GM21360 (cell line): Measurements from ENCODE around the gene FGF14.

Source experiments
- ATAC-seq: cut with Tn5 transposase; IDR thresholded peaks from one replicate; pipeline ENCODE4 v1.9.1; 2021; ENCODE audit warnings: mild to moderate bottlenecking, moderate library complexity; ENCODE audit not compliant: unreplicated experiment

The FGF14 gene

GRCh38 chr13:101944521-101944920 lies 457.3 kb downstream of the FGF14 start:
- no peak for ATAC-seq

DNA sequence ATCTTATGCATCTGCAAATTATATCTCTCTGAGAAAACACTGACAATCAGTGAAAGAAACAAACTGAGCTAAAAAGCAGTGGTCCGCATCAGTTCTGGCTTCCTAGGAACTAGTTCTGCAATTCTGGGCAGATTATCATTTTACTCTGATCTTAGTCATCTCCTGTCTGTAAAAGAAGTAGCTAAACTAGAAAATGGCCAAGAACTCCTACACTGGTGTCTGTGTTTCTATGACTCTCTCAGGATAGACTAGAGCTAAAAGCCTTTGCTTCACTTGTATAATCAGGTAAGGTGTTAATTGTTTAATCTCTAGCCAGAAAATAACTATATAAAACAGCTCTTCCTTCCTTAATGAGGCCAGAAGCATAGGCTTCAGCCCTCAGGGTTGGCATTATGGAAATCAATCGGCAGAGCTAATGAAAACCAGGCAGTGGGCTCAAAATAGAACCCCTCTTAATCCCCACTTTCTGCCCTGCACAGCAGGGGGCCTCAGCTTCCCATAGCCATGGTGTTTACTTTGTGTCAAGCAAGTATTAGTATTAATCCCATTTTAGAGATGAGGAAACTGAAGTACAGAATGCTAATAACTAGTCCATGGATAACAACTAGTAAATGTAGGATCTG lies 459.2 kb downstream of the FGF14 start:
- no peak for ATAC-seq

DNA sequence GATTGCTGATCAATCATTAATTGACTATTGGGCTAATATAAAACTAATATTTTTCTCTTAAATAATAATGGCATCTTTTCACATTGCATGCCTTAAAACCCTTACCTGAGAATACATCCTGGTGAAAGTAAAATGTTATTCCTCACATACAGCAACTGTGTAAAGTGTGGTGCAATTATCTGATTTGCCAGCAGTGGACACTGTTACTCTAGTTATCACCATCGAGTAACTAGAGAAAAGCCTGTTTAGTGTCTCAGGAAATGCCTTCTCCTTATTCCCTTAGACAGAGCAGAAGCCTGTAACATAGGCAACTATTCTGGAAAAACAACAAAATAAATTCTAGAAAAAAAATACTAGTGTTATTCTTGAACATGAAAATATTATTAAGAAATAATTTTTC lies 459.8 kb downstream of the FGF14 start:
- no peak for ATAC-seq

- no peak for ATAC-seq
These were observed 460.6 kb downstream of the FGF14 start for GRCh38 chr13:101941095-101941783.

DNA sequence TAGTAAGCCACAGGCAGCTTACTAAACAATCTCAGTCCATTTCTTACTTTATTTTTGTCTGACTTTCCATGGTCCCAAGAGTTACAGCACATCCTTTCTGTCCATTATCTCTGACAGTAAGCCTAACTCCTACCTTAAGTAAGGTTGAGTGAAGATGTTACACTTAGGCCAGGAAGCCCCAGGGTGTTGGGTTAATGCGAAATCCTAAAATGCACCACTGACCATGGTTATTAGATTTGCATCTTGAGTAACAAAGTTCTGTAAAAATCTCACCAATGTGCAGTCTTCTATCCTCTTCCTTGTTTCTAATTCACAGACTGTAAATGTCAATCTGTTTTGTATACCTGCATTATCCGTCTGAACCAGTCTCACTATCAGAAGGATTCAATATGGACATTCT lies 462.5 kb downstream of the FGF14 start:
- ATAC-seq = no peak

GRCh38 chr13:101935828-101936227 lies 466.0 kb downstream of the FGF14 start:
- ATAC-seq = no peak

- no peak for ATAC-seq
These were observed 470.7 kb downstream of the FGF14 start for GRCh38 chr13:101931186-101931585.

GRCh38 chr13:101930331-101930730 lies 471.5 kb downstream of the FGF14 start:
- ATAC-seq = no peak

GRCh38 chr13:101925731-101926130 lies 476.1 kb downstream of the FGF14 start:
- no peak for ATAC-seq

DNA sequence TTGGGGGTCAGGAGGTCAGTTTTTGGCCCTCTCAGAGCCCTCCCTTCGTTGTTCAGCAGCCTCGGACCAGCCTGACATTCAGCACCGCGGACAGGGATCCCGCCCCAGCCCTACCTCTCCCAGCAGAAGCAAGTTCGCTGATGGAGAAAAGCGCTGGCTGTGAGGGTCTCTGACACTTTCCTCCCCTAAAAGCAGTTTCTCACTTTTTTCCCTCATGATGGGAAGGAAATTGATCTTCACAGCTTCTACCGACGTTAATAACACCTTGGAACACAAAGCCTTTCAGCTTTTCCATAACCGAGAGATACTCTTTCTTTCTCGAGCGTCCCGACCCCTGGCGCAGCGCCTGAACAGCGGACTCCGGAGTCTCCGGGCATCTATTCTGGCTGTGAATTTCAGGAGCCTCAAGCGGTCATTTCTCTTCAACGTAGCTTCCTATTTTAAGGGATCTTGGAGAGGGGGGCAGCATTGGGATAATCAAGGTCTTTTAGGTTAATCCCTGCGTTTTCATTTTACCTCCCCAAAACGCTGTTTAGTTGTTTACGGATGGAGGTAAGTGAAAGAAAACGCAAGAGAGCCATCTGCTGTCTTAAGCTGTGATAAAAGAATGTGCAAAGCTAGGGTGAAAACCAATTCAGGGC lies 482.2 kb downstream of the FGF14 start:
- no peak for ATAC-seq

DNA sequence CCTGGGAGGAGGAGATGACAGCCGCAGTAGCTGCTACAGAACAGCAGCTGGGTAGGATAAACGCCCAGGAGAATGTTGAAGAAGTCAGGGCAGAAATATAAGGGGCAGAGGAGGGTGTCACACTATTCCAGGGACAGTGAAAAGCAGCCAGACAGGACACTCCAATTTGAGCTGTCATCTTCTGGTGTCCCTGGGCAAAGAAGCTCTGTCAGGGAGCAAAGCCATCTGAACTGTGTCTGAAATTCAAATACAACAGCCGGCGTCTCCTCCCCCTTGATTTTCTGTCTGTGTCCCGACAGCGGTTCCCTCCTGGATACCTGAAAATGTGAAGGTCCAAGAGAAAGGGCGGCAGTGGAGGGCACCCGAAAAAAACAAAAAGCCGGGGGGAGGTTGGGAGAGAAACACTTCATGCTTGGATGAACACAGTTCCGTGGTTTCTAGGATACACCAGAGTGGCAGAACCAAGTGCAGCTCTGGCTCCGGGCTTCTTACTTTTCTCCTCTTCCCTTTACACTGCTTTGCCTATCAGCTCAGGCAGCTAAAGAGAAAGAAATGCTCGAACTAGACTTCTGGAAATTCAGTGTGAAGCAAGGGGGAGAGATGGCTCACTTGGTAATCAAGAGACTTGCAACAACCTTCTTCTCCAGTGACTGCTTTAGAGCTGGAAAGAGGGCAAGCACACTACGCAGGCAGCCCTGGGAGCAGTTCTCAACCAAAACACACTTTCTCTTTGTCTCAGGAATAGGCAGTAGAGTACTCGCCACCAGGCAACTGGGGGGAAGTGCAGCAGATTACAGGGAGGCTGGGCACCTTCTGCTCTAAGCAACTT lies 483.8 kb downstream of the FGF14 start:
- no peak for ATAC-seq

DNA sequence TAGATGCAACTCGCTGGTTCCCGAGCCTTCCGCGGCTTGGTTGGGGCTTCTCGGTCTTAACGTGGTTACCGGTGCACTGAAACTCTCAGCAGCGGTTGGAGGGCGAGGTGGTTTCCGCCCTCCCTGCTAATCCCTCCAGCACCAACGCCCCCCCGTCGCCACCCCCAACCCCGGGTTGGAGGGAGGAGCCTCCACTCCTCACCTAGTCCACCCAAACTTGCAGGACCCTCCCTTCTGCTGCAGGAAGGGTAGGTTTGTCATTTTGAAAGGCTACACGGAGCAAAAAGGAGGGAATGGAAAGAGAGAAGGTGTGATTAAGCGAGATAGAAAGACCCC lies 484.4 kb downstream of the FGF14 start:
- no peak for ATAC-seq

DNA sequence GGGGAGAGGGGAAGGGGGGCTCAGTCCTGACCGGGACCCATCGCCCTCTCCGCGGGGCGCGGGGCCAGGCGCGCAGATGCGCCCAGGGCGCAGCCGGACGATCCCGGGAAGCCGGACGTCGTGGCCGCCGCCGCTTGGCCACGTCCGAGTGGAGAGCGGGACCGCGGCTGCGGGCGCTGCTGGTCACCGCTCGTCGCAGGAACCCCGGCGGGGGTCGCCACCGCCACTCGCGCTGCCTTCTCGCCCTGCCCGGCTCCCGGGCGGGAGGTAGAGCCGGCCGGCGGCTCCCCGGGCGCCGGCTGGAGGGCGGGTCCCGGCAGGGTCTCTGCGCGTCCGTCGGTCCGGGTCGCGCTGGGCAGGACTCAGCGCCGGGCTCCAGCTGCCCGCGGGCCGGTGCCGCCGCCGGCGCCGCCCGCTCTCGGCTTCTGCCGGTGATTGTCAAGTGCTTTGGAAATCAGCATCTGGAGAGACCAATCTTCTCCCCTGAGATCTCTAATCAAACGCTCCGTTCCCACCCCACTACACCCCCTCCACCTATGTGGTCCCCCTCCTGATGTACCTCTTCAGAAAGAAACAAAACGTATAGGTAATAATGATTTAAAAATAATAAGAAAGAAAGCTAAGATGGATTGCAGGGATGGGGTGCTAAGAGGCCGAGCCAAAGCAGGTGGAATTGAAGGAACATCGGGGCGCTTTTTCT lies 484.9 kb downstream of the FGF14 start:
- ATAC-seq = no peak

GRCh38 chr13:101916108-101916774 lies 485.6 kb downstream of the FGF14 start:
- ATAC-seq = no peak

DNA sequence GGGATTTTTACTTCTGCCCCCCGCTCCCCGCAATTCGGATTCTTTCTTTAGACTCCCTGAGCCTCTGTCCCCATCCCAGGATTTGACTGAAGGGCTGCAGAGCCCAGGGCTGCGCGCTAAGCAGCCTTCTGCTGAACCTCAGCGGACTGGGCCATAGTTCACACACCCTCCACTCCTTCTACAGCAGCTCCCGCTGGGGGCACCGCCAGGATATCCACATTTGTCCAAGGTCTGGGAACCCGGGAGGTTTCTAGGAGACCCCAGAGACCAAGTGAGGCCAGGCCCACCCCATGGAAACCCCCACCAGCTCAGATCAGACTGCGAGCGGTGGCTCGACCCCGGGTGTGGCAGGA lies 486.1 kb downstream of the FGF14 start:
- no peak for ATAC-seq

DNA sequence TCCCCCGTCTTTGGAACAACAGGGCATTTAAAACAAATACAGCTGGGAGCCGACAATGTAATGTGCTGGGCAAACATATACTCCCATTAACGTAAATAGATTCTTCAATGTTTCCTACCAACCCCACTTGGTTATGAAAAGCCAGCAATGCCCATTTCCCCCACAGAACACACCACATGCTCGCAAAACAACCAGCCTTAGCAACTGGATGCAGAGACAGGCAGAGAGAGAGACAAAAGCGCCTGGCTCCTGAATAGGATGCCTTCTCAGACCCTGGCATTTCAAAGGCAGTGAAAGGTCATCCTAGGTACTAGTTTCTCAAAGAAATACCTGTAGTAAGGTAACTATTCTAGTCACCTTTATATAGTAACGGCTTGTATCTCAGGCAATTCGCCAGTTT lies 486.5 kb downstream of the FGF14 start:
- ATAC-seq = no peak

GRCh38 chr13:101911752-101912151 lies 490.1 kb downstream of the FGF14 start:
- ATAC-seq = no peak

GRCh38 chr13:101903890-101904289 lies 498.0 kb downstream of the FGF14 start:
- no peak for ATAC-seq

DNA sequence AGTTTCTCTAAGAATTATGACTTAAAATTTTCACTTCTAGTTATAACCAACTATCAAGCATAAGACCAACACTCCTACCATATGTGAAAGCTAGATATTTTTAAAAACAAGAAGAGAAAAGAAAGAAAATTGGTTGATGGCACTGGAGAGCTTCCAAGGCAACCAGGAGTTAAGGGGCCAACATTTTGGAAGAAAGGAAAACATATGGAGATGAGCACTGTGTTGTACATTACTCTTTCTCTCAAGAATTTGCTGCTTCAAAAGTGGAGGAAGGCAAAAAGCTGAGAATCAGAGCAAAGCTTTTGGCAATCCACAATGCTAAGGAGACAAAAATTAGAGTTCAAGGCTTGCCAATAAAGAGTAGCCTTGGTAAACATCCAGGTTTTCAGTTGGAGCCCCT lies 503.2 kb downstream of the FGF14 start:
- no peak for ATAC-seq

- no peak for ATAC-seq
These were observed 505.3 kb downstream of the FGF14 start for GRCh38 chr13:101896541-101896940.

DNA sequence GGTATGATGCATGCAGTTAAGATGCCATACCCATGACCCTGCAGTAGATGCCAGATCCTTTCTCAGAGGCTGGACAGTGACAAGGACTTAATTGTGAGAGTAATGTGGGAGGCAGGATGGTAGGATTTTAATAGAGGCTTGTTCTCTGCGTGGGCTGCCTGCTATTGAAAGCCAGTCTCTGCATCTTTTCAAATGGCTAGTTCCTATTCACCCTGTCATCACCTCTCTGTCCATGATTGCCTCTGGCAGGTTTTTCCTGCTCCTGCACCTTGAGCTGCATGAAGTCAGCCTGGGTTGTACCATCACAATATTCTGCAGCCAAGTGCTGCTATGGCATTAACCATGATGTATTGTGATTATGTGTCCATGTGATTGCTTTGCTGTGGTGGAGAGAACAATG lies 508.8 kb downstream of the FGF14 start:
- no peak for ATAC-seq
